GM19240 (cell line): Measurements from ENCODE around the gene PLCB4.

Experiments
- DNase-seq: peaks from one replicate; pipeline ENCODE4 v3.0.0; 2011; ENCODE audit warnings: low spot score; ENCODE audit not compliant: insufficient read length

PLCB4 gene

DNA sequence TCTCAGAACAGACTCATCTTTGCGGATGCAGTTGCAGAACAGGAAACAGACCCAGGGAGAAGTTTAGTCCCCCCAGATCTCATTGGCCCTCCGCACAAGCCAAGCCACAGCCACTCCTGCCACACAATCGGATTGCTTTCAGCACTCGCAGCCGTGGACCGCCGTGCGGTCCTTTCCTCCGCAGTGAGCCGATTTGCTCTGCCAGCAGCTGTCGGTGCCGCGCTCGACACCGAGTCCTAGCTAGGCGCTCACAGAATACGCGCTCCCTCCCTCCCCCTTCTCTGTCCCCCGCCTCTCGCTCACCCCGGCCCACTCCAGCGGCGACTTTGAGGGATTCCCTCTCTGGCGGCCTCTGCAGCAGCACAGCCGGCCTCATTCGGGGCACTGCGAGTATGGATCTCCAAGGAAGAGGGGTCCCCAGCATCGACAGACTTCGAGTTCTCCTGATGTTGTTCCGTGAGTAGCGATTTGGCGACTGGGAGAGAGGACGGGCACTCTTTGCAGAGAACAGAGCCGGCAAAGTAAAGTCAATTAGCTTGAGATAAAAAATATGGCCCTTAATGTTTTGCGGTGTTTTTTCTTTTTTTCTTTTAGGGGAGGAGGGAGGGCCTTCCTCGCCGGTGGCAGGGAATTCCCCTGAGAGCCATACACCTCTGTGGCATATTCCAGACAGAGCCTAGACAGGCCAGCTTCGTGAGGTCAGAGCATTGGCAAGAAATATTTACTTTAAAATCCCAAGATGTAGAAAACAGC, 445.8 kb downstream of the PLCB4 start, which contains the start of gene LAMP5:
Gene LAMP5, plus strand, starts transcription at position 130 of the 753 bp plus-strand sequence. Its CDS starts 263 bp downstream, at position 393.
- no peak for DNase-seq

DNA sequence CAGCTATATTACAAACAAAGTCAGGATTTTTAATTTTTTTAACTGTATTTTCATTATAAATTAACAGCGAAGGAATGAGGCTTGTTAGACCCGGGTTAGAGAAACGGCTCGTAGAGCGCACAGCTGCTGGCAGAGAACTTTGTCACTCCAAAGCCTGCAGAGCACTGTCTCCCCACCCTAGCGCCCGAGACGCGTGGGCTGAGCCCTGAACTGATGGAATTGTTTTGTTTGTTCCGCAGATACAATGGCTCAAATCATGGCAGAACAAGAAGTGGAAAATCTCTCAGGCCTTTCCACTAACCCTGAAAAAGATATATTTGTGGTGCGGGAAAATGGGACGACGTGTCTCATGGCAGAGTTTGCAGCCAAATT, 446.3 kb downstream of the PLCB4 start:
- DNase-seq: no peak

- no peak for DNase-seq
These were observed 446.9 kb downstream of the PLCB4 start for GRCh38 chr20:9515741-9516233.

DNA sequence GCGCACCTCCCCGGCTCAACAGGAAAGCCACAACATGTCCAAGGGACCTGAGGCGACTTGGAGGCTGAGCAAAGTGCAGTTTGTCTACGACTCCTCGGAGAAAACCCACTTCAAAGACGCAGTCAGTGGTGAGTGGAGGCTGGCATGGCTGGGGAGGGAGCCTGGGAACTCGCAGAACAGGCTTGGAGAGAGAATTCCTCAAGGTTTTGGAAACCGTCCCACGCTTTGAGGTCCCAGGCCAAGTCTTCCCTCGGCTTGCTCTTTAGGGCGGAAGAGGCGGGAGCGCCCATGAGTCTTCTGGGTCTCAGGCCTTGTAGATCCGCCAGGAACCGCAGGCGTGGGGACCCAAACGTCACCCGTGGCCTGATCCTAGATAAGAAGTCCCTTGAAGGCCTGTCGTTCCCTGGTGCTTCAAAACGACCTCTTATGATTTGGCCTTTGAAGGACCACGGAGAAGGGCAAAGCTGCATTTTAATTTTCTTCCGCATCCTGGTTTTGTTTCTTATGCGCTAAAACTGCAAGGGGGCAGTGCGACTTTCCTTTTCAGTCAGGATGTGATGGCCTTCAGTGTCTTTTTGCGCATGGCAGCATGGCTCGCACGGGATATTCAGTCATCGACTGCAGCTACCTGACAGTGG, 447.5 kb downstream of the PLCB4 start:
- no peak for DNase-seq

- DNase-seq: no peak
These were observed 448.6 kb downstream of the PLCB4 start for GRCh38 chr20:9517297-9518162.

DNA sequence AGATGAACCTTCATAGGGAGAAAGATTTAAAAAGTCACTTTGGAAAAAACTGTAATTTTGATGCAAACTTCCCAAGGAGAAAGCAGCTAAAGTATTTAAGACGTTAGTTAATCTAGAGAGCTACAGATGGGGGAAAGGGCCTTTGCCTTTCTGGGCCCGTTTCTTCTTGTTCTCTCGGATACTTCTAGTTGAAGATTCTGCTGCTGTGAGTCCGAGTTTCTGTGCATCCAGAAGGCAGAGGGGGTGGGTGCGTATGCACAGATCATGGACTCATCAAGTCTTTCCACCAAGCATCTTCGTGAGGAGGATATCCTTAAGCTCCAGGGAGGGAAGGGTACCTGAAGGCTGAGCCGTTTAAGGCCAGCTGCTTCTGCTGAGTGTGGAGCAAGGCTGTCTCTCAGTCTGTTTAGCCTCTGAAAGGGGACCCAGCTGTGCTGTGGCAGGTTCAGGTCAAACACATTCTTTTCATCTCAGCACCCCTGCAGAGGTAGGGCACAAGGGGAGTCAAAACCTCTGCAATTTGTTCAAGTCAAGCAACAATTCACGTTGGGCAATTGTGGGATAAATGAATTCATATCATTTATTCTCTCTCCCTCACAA, 449.8 kb downstream of the PLCB4 start:
- no peak for DNase-seq

GRCh38 chr20:9520086-9520485, 451.2 kb downstream of the PLCB4 start:
- no peak for DNase-seq

DNA sequence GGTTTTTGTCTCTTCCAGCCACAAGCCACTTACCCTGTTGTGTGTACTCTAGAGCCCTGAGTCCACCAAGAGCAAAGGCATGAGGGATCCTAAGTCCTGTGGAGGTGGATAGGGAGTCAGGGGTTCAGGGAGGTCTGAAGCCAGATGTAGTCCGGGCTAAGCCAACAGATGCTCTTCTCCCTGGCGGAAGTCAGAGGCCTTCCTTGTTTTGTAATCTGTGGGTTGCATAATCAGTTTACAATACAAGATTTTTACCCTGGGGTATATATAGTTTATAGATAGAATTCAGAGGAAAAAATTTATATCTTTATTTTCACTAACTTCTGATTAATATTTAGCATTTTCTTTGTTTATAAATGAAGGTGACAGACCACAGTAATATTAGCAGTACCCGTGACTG, 454.7 kb downstream of the PLCB4 start:
- DNase-seq: no peak
